ENCODE data around the gene CRYBB2.
"Not testable (repeated sequence)": the region's sequence is repeated elsewhere in the genome, so short reads cannot be mapped to it uniquely, and the experiment has no call there.

Gene CRYBB2

DNA sequence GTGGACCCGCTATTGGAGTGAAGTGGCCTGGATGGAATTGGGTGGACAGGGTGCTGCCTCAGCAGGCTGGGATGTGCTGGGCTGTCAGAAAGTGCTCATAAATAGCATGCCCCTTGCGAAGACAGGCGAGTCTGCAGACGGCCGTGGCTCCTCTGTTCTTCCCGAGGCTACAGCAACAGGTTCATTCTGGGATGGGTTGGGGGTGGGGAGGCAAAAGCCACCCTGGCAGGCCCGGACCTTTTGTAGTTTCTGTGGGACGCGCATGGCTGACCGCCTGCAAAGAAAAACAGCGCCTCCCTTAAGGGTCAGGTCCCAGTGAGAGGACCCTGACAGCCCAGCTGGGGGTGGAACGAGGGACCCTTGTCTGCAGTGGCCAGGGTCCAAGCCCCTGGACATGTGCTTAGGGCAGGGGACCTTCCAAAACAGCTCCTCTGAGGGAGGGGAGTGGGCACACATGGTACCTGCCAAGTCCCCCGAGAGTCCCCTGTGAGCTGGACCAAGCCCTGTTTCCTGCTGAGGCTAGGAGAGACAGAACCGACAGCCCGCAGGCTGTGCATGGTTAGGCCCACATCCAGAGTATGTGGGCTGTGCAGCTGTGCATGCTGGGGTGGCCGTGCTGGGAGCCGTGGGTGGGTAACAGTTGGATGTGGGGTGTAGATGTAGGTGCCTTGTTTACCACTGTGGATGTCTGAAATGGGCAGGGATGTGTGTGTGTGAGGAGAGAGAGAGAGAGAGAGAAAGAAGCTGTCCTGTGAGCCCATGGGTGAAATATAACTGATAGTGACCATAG lies 19.5 kb upstream of the CRYBB2 start, which contains the start of gene CRYBB3:
Gene CRYBB3, plus strand, starts transcription at position 128 of the 790 bp plus-strand sequence. CDS start 1,539 bp downstream, outside the sequence.
- DNase-seq (ENCODE audit: low spot score) = no peak

DNA sequence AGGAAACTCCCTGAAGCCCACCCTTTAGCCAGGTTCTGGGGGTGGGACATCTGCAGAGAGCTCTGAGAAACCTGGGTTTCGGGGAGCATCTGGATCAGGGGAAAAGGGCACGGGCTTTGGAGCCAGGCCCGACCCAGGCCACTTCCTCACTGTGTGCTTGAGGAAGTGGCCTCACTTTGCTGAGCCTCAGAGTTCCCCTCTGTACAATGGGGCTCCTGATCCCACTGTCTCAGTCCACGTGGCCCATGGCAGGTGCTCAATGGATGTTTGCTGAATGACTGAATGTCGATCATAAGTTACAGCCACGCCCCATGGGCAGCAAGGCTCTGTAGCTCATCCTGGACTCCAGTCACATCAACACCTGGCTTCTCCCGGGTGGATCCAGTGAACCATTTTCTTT lies 18.5 kb upstream of the CRYBB2 start:
- no peak for DNase-seq (ENCODE audit: low spot score)

DNA sequence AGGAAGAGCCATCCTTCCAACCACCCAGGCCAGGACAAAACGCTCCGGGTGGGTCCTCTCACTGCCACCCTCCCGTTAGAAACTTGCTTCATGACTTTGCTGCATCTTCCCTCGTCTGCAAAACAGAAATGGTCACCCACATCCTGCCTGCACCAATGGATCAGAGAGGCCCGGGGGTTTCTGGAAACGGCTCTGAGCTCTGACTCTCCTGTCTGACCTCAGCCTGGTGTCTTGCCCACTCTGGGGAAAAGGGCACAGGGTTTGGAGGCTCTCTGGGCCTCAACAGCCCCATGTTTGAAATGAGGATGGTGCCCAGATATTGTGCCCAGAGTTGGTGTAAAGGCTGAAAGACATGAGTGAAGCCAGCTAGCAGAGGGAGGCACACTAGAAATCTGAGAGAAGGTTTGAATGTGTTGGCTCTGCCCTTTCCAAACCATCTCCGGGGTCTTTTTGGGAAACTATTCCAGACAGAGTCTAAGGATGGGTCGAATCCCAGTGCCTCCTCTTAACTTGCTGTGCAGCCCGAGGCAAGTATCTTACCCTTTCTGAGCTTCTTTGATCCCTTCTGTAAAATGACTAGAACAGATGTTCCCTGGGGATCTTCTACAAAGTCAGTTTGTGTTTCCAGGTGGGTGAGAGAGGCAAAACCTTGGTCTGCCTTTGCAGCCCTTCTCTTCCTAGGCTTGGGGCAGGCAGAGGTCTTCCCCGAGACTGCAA lies 17.7 kb upstream of the CRYBB2 start:
- DNase-seq (ENCODE audit: low spot score) = no peak

DNA sequence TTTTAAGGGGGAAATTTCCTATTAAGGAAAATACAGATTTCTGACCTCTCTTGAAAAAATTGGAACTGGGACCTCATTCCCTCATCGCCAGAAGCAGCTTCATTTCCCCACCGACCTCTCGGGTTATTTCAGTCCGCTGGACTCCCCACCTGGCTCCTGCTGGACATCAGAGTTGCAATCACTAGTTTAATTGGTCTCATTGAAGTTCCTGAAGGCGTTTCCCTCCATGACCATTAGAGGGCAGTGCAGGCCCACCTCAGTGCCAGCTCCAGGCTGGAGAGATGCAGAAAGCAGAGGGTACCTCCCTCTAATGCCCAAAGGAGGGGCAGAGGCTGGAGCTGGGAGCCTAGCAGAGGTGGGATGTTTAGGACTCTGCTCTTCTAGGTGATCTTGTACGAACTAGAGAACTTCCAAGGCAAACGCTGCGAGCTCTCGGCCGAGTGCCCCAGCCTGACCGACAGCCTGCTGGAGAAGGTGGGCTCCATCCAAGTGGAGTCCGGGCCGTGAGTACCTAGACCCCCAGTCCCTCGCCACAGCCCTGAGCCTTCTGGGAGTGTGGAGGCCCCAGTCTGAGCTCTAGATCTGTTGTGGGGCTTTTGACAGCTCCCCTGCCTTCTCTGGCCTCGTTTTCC lies 17.0 kb upstream of the CRYBB2 start:
- peak; percentile 41 for DNase-seq (ENCODE audit: low spot score)

DNA sequence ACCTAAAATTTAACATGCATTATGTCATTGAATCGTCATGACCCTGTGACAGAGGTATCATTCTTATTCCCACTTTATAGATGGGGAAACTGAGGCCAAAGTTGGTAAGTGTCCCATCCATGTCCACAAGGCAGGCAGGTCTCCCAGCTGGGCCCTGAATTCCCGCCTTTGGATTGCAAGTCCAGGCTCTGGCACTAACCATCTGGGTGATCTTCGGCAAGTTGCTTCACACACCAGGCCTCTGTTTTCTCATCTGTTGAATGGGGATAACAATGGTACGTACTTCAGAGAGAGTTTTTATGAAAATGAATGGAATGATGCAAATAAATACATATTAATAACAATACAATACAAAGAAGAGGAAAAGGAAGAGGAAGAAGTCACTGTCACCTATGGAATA lies 16.4 kb upstream of the CRYBB2 start:
- no peak for DNase-seq (ENCODE audit: low spot score)

DNA sequence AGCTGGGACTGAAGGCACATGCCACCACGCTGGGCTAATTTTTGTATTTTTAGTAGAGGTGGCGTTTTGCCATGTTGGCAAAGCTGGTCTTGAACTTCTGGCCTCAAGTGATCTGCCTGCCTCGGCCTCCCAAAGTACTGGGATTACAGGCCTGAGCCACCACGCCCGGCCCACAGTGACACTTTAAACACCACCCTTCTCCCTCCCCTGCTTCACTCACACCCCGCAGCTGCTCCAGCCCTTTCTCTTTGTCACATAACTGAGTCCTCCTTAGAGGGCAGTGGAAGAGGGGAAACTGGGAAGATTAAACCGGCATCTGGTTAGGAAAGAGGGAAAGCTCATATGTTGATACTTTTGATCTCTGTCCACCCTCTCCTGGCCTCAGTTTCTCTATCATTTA lies 14.9 kb upstream of the CRYBB2 start:
- not testable (repeated sequence) for DNase-seq (ENCODE audit: low spot score)

DNA sequence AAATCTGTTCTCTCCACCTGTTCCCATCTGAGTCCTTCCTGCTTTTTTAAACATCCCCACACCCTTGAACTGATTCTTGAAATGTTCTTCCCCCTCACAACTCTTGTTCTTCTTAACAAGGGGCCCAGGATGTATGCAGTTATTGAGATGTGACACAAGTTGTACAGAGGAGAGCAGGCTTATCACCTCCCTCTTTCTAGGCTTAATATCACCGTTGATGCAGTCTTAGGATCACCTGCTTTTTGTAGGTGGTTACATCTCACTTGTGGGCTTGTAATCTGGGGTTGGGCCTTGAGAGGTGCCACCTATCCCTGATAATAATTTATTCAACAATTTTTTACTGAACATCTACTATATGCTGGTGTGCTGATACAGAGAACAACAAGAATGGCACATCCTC lies 13.6 kb upstream of the CRYBB2 start:
- no peak for DNase-seq (ENCODE audit: low spot score)

DNA sequence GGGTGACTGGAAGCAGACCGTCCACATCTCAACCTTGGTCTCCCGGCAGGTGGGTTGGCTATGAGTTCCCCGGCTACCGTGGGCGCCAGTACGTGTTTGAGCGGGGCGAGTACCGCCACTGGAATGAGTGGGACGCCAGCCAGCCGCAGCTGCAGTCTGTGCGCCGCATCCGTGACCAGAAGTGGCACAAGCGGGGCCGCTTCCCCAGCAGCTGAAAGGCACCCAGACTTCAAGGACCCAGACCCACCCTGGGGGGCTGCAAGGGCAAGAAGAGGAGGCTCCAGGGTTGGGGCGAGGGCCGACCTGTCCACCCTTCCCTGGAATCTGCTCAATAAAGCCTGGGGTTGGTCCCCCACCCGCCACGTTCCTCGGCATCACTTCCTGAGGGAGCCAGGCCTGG lies 12.4 kb upstream of the CRYBB2 start:
- DNase-seq (ENCODE audit: low spot score) = no peak

DNA sequence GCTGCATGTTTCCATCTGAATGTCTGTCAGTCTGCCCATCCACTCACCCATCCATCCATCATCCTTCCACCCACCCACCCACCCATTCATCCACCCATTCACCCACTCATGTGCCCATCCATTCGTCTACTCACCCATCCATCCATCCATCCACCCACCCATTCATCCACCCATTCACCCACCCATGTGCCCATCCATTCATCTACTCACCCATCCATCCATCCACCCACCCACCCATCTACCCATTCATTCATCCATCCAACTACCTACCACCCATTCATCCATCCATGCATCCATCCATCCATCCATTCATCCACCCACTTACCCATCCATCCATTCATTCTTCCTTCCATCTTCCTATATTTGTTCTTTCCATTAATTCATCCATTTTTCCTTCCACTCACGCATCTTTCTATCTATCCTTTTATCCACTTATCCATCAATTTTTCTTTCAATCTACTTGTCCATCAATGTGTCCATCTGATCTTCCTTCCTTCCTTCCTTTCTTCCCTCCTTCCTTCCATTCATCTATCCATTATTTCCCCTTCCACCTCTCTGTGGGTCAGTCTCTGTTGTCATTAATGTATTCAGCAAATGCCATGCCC lies 11.8 kb upstream of the CRYBB2 start:
- no peak for DNase-seq (ENCODE audit: low spot score)

DNA sequence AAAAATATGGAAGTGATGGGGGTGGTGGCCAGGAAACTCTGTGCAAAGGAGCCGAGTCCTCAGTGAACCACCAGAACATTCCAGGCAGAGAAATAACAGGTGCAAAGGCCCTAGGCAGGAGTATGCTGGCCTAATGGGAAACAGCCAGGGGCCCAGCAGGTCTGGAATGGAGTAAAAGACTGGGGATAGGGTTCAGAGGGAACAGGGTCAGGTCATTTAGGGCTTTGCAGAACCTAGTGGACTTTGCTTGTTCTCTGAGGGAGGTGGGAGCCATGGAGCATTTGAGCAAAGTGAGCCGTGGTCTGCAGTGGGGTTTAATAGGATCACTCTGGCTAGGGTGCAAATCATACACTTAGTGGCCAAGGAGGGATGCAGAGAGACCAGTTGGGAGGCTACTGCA lies 11.1 kb upstream of the CRYBB2 start:
- DNase-seq (ENCODE audit: low spot score) = no peak

DNA sequence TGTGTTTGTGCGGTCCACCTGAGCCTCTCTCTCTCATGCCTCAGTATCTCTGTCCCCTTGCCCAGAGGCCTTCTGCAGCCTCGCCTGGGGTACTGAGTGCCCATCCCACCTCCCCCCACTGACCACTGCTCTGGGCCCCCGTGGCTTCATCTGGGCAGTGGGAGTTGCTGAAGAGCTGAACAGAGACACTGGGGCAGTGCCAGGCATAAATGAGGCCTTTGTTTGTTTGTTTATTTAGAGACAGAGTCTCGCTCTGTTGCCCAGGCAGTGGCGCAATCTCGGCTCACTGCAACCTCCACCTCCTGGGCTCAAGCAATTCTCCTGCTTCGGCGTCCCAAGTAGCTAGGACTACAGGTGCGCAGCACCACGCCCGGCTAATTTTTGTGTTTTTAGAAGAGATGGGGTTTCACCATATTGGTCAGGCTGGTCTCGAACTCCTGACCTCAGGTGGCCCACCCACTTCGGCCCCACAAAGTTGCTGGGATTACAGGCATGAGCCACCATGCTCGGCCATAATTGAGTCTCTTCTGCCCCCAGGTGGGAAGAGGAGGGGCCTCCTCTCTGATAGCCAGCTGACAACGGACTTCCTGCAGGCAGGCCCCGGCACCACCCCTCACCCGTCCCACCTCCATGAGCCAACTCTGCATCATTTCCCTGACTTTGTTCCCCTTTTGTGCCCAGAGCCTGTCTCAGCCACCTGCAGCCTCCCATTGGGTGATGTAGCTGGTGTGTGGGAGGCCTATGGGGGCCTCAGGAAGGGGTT lies 10.5 kb upstream of the CRYBB2 start:
- DNase-seq (ENCODE audit: low spot score) = no peak

DNA sequence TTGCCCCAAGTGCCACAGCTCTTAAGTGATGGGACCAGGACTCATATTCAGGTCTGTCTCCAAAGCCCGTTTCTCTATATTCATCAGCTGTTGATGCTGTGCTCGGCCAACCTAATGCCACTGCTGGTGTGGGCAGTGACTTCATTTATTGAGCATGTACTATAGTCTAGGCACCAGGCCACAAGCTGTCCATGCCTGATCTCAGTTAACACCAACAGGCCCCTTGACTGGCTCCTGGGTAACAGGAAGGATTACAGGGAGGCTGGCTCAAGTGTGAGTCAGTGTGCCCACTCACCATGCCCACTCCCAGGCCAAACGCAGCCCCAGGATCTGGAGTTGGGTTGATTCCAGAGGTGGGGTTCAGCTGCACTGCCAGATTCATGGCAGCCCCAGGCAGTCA lies 8.6 kb upstream of the CRYBB2 start:
- DNase-seq (ENCODE audit: low spot score) = no peak

DNA sequence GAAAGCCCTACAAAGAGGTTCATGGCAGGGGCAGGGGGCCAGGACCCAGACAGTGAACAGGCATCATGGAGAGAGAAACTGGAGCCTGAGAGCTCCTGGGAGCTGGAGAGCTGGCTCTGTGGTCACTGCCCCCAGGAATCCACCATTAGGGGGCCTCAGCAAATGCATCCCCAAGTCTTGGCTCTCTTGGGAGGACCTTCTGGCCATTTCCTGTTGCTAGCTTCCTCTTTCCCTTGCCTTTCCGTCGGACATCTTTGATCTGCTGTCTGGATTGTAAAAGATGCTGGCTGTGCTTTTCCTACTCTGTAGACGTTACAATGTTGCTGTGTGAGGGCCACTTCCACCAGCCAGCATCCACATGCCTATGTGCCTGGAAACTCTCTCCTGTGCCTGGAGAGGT lies 7.1 kb upstream of the CRYBB2 start:
- no peak for DNase-seq (ENCODE audit: low spot score)

DNA sequence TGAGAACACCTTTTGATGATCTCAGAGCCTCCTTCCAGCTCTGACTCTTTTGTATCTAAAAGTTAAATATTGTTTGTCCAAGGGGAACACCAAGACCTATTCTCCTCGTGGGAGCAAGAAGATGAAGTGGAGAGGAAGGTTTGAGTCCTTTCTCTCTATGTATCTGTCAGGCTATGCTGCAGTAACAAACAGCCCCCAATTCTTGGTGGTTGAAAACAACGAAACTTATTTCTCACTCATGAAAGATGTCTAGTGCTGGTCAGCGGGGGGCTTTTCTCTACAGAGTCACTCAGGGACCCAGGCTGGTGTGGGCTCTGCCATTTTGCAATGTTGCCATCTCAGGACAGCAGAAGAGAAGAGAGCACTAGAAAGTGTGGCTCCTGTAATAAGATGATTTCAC lies 6.2 kb upstream of the CRYBB2 start:
- DNase-seq (ENCODE audit: low spot score) = no peak

DNA sequence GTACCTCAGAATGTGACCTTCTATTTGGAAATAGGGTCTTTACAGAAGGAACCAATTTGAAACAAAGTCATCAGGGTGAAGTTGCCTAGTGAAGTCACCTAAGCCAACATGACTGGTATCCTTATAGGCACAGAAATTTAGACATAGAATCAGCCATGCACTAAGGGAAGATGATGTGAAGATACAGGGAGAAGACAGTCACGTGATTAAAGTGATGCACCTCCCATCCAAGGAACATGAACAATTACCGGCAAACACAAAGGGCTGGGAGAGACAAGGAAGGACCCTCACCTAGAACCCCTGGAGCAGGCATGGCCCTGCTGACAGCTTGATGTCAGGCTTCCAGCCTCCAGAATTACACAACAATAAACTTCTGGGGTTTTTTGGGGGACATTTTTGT lies 3.2 kb upstream of the CRYBB2 start:
- DNase-seq (ENCODE audit: low spot score) = no peak

DNA sequence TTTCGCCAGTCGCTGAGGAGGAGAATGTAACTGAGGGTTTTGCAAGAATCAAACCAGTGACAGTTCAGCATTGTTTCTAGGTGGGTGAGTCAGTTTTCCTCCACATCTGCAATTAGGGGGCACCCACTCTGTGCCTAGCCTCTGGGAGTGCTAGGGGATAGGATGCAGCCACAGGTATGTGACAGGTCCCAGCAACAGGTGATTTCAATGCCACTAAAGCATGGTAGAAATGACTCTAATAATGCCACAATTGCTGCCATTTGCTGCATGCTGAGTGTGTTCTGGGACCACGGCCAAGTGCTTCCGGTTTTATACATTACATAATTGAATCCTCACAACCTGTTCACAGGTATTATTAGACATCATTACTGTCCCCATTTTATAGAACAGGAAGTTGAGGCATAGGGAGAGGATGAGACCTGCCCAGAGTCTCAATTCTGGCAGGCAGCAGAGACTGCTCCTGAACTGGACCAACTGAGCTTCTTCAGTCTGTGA lies 556 bp downstream of the CRYBB2 start:
- no peak for DNase-seq (ENCODE audit: low spot score)

DNA sequence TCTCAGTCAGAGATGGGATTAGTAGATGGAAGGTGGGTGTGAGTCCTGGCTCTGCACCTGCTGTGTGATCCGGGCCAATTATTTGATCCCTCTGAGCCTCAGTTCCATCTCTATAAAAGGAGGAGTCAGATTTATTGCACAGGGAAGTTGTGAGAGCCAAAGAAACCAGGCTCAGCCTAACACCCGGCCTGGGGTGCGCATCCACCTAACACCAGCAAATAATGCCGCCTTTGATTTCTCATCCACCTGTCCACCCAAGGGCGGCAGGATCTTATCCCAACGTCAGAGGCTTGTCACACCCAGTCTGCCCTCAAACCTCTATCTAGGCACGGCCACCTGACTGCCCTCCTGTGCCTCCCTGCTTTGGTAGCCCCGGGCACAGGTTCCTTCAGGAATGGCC lies 2.4 kb downstream of the CRYBB2 start:
- DNase-seq (ENCODE audit: low spot score) = no peak

DNA sequence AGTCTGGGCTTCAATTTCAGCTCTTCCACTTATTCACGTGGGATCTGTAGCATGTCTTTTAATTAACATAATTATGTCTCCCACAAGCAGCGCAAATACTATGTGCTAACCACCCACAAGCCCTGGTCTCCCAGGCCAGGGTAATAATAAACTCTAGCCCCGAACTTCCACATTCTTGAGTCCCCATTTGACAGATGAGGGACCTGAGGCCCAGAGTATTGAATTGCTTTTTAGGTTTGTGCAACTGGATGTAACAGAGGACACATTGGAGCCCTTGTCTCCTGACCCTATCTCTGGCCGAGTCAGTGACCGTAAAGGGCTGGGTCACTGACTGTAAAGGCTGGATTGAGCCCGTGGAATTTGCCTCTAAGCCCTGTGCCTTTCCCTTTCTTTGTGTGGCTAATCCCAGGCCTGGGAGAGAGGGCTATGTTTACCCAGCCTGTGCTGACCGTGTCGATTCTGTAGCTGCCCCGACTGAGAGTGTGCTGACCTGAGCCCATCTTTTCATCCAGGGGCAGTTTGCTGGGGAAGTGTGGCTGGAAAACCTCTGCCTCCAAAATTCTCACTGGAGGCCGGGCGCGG lies 3.9 kb downstream of the CRYBB2 start:
- no peak for DNase-seq (ENCODE audit: low spot score)

DNA sequence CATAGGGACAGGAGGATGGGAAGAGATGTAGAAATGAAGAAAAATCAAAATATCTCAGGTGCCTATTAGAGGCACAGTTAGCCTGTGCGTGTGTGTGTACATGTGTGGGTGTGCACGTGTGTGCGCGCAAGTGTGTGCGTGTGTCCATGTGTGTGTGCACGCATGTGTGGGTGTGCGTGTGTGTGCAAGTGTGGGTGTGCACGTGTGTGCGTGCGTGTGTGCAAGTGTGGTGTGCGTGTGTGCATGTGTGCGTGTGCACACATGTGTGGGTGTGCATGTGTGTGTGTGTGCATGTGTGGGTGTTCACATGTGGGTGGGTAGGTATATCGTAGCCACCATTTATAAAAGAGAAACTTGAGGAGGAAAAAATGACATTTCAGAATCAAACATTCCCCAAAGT lies 9.4 kb downstream of the CRYBB2 start:
- DNase-seq (ENCODE audit: low spot score) = no peak

DNA sequence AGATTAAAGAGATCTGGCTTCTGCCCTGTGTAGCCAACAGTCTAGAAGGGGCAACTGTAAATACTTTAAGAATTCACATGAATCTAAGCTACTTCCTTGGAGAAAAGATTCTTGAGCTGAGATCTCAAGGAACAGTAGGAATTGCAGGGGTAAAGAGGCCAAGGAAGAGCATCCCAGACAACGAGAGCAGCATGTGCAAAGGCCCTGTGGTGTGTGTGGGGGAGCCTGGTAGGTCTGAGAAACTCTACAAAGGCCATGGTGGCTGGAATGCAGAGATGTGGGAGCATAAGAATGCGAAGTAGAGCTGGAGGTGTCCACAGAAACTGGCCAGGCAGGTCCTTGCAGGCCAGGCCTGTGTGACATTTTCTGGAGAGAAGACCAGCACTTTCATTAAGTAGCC lies 11.3 kb downstream of the CRYBB2 start:
- not testable (repeated sequence) for DNase-seq (ENCODE audit: low spot score)

DNA sequence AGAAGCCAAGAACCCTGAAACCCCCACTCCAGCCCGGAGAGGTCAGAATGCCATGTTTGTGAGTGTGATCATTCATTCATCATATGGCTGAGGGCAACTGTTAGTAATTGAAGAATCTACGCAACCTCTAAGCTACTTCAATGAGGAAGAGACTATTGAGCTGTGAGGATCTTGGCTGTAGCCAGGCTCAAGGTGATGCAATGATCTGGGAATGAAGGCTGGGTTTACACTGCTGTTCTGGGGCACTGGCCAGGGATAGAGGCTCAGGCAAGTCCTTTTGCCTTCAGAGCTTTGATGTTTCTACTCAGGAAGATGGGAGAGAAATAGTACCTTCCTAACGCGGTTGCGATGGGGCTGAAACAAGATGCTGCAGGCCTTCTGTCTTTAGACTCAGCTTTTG lies 12.9 kb downstream of the CRYBB2 start:
- no peak for DNase-seq (ENCODE audit: low spot score)

Data from hematopoietic multipotent progenitor cell treated with erythropoietin and hydrocortisone succinate and interleukin-3 and kit ligand, for 17 days (in vitro differentiated cells).